Keratinocyte (primary cell): Measurements from ENCODE around the gene RUVBL2. TPM values are rescaled to one million over a fixed set of nuclear protein-coding genes. Genes with fewer than 3 reads are reported as not detected.

ENCODE experiments used
- DNase-seq: peaks from one replicate; pipeline ENCODE4 v3.0.0-alpha.2; 2011; ENCODE audit warnings: low read depth, missing footprints, low spot score
- FAIRE-seq: peaks from 2 replicates; lab custom pipeline; 2011; peaks lifted over from hg19 to GRCh38; lab: Jason Lieb, UNC
- H2AFZ ChIP-seq: 2 replicates; pipeline ENCODE4 v1.6.0; 2012; ENCODE audit warnings: low read length, control low read depth, inconsistent platforms; ENCODE audit not compliant: control insufficient read depth
- H3K27ac ChIP-seq: 2 replicates; pipeline ENCODE4 v1.5.1; 2011; ENCODE audit warnings: low read length; ENCODE audit not compliant: control insufficient read depth, insufficient read depth
- H3K27me3 ChIP-seq: 3 replicates; pipeline ENCODE4 v1.6.0; 2011; ENCODE audit warnings: low read length; ENCODE audit not compliant: control insufficient read depth, insufficient read depth; ENCODE audit errors: extremely low read depth
- H3K36me3 ChIP-seq, 2 experiments: 2 replicates in 1 of 2; 3 replicates in 1 of 2; pipeline ENCODE4 v1.5.1; 2011; ENCODE audit warnings: low read length in 2 of 2, mild to moderate bottlenecking in 1 of 2; ENCODE audit not compliant: control insufficient read depth in 2 of 2, insufficient read depth in 2 of 2; ENCODE audit errors: extremely low read depth in 1 of 2
- H3K4me1 ChIP-seq: 3 replicates; pipeline ENCODE4 v1.5.1; 2011; ENCODE audit warnings: low read length; ENCODE audit not compliant: control insufficient read depth, insufficient read depth; ENCODE audit errors: extremely low read depth
- H3K4me2 ChIP-seq: 3 replicates; pipeline ENCODE4 v1.6.0; 2011; ENCODE audit warnings: low read depth, low read length; ENCODE audit not compliant: control insufficient read depth, insufficient read depth; ENCODE audit errors: extremely low read depth
- H3K4me3 ChIP-seq, 3 experiments: fragments of 200-600 bp in 1 of 3; sonication (generic) in 1 of 3; 2 replicates in 2 of 3; 3 replicates in 1 of 3; pipeline ENCODE4 v1.5.1; 2011 to 2016; ENCODE audit warnings: low read length in 3 of 3, mild to moderate bottlenecking in 3 of 3, control low read depth in 2 of 3, inconsistent platforms in 1 of 3, low read depth in 1 of 3, mixed read lengths in 1 of 3, mixed run types in 1 of 3, moderate library complexity in 1 of 3; ENCODE audit not compliant: control insufficient read depth in 2 of 3, insufficient read depth in 2 of 3; ENCODE audit errors: extremely low read depth in 1 of 3
- H3K79me2 ChIP-seq: 2 replicates; pipeline ENCODE4 v1.6.0; 2012; ENCODE audit warnings: low read length; ENCODE audit not compliant: control insufficient read depth, insufficient read depth
- H3K9ac ChIP-seq: 3 replicates; pipeline ENCODE4 v1.6.0; 2011; ENCODE audit warnings: low read length; ENCODE audit not compliant: control insufficient read depth, insufficient read depth; ENCODE audit errors: extremely low read depth
- H3K9me1 ChIP-seq: 3 replicates; pipeline ENCODE4 v1.6.0; 2011; ENCODE audit warnings: low read length; ENCODE audit not compliant: control insufficient read depth, insufficient read depth; ENCODE audit errors: extremely low read depth
- H3K9me3 ChIP-seq: 2 replicates; pipeline ENCODE4 v1.5.1; 2012; ENCODE audit warnings: low read depth, low read length; ENCODE audit not compliant: control insufficient read depth
- H4K20me1 ChIP-seq: 3 replicates; pipeline ENCODE4 v1.6.0; 2011; ENCODE audit warnings: low read length; ENCODE audit not compliant: control insufficient read depth, insufficient read depth; ENCODE audit errors: extremely low read depth
- CTCF ChIP-seq, 3 experiments: IDR thresholded peaks in 1 of 3; conservative IDR thresholded peaks in 1 of 3; optimal IDR thresholded peaks in 1 of 3; 2 replicates in 2 of 3; 3 replicates in 1 of 3; pipeline versions ENCODE3 to v1.5.1; 2011; ENCODE audit warnings: low read length in 3 of 3, mild to moderate bottlenecking in 3 of 3, moderate library complexity in 2 of 3, control low read depth in 1 of 3, inconsistent platforms in 1 of 3; ENCODE audit not compliant: insufficient read depth in 2 of 3; ENCODE audit errors: extremely low read depth in 1 of 3
- EZH2 ChIP-seq: IDR thresholded peaks from one replicate; pipeline ENCODE4 v1.6.1; 2012; ENCODE audit warnings: inconsistent platforms, mild to moderate bottlenecking, low read length, moderate library complexity
- dilution Hi-C: fragments of 300-500 bp; cut with MboI; formaldehyde crosslinking; loops from one replicate; pipeline ENCODE4 v1.7.0; 2020; ENCODE audit warnings: low sequenced_read_pairs; ENCODE audit not compliant: extremely low pct_ligation_motif_present
- polyA plus RNA-seq, 5 experiments: library from polyadenylated mRNA; depleted of rRNA in 3 of 5; stranded (reverse) in 3 of 5; stranded (forward) in 1 of 5; unstranded in 1 of 5; fragments of >200 nt; gene quantifications; 1 replicate in 1 of 5; 2 replicates in 3 of 5; 3 replicates in 1 of 5; pipeline versions ENCODE4 v1.2.1 to v1.2.3, GENCODE V29; 2011 to 2012; ENCODE audit warnings: missing spikeins in 2 of 5, low read depth in 1 of 5, low replicate concordance in 1 of 5

Gene RUVBL2
- polyA plus RNA-seq, 1 donor (not counting 4 experiments of a cell fraction or from before 2014, with no cell fraction given): 126 TPM

DNA sequence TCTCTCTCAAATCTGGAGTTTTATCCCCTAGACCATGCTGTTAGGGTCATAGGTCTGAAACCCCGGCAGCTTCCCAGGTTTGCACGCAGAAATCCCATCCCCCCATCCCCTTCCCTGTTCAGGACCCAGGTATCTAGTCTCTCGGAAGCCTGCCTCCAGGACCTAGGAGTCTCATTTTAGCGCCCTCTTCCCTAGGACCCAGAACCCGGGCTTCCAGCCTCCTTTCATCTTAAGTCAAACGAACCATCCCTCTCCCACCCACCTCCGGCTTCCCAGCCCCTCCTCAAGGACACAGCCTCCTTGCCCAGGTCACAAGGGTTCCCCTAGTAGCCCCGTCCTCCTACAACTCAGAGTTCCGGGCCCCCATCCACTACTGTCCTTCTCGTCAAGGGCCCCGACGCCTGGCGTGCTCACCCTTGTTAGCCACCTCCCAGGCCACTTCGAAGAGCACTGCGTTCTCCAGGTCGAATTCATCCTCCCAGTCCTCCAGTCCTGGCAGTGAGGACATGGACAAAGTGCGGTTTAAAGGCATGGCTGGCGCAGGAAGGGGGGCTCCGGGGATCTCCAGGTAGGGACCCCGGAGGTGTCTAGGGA lies 1.0 kb upstream of the RUVBL2 start:
- no peaks in the 10 kb centered on the region for H3K27me3 ChIP-seq
- H3K36me3 ChIP-seq: peaks cover 23 to 24% of the 10 kb centered on the region in 2 experiments
- H3K4me2 ChIP-seq: peak overlapping the region; percentile 88
- DNase-seq (no peak), FAIRE-seq (no peak)
- dilution Hi-C loops: no loop called here
- H3K4me3 ChIP-seq: peak overlapping the region; percentile 76 to 98 (median 95)
- H3K27ac ChIP-seq: peak overlapping the region; percentile 92
- H3K9me1 ChIP-seq: peaks cover 3% of the 10 kb centered on the region
- no peaks in the 10 kb centered on the region for H3K9me3 ChIP-seq
- peak overlapping the region; percentile 95 for H3K9ac ChIP-seq
- H4K20me1 ChIP-seq: no peaks in the 10 kb centered on the region
- TF ChIP-seq EZH2: no peak
- no peak for TF ChIP-seq CTCF (optimal IDR thresholded peaks at IDR 0.05 in 1 of 3, IDR thresholded peaks at IDR 0.05 in 1 of 3, conservative IDR thresholded peaks at IDR 0.05 in 1 of 3; ENCODE audit: extremely low read depth in 1 of 3, insufficient read depth in 2 of 3, low read length in 3 of 3)
- peak overlapping the region; percentile 53 for H2AFZ ChIP-seq
- H3K79me2 ChIP-seq: peaks cover 72% of the 10 kb centered on the region
- peaks cover 15% of the 10 kb centered on the region for H3K4me1 ChIP-seq

GRCh38 chr19:48994035-48994386 lies 324 bp downstream of the RUVBL2 start:
- Histone ChIP-seq H3K27ac (peak overlapping the region; percentile 77), H3K36me3 (peaks cover 13 to 19% of the 10 kb centered on the region in 2 experiments), H3K9me3 (no peaks in the 10 kb centered on the region), H3K4me2 (peak overlapping the region; percentile 87), H3K9me1 (peaks cover 3% of the 10 kb centered on the region), H4K20me1 (no peaks in the 10 kb centered on the region), H3K4me3 (peak overlapping the region; percentile 74 to 98 (median 95)), H3K79me2 (peaks cover 77% of the 10 kb centered on the region), H3K4me1 (peaks cover 15% of the 10 kb centered on the region), H3K9ac (peak overlapping the region; percentile 82), H3K27me3 (no peaks in the 10 kb centered on the region), H2AFZ (peak overlapping the region; percentile 80)
- FAIRE-seq: no peak
- DNase-seq: no peak
- dilution Hi-C loops: no loop called here
- TF ChIP-seq CTCF (optimal IDR thresholded peaks at IDR 0.05 in 1 of 3, IDR thresholded peaks at IDR 0.05 in 1 of 3, conservative IDR thresholded peaks at IDR 0.05 in 1 of 3; ENCODE audit: extremely low read depth in 1 of 3, insufficient read depth in 2 of 3, low read length in 3 of 3): no peak
- no peak for TF ChIP-seq EZH2
